HepG2 (cell line): ENCODE measurements around the gene C10orf67. TPM values are rescaled to one million over a fixed set of nuclear protein-coding genes. Genes with fewer than 3 reads are reported as not detected.

Experiments
- CCAR2 ChIP-seq: fragments of 200-400 bp; formaldehyde crosslinking; optimal IDR thresholded peaks from 2 replicates; pipeline ENCODE3; 2018; ENCODE audit warnings: low read depth, mild to moderate bottlenecking, low read length, moderate library complexity
- DNMT1 ChIP-seq: sonication (generic); formaldehyde crosslinking; IDR thresholded peaks from 2 replicates; pipeline ENCODE4 v1.5.1; 2020; ENCODE audit warnings: mild to moderate bottlenecking, missing genetic modification reagents
- EED ChIP-seq: sonication (generic); formaldehyde crosslinking; IDR thresholded peaks from 2 replicates; pipeline ENCODE4 v1.5.0; 2020; ENCODE audit warnings: mild to moderate bottlenecking, missing genetic modification reagents
- HNF4A ChIP-seq: sonication (generic); formaldehyde crosslinking; IDR thresholded peaks from 2 replicates; pipeline ENCODE4 v1.4.0; 2020; ENCODE audit warnings: missing genetic modification reagents
- KDM1A ChIP-seq: IDR thresholded peaks from 2 replicates; pipeline ENCODE4 v1.6.1; 2016; ENCODE audit warnings: missing compliant biosample characterization
- REXO4 ChIP-seq: sonication (generic); formaldehyde crosslinking; IDR thresholded peaks from 2 replicates; pipeline ENCODE4 v1.8.0; 2022; ENCODE audit warnings: missing genetic modification reagents, mild to moderate bottlenecking, borderline replicate concordance
- SALL1 ChIP-seq: sonication (generic); formaldehyde crosslinking; IDR thresholded peaks from 2 replicates; pipeline ENCODE4 v1.8.0; 2022; ENCODE audit warnings: mild to moderate bottlenecking, missing genetic modification reagents
- SOX5 ChIP-seq: IDR thresholded peaks from 2 replicates; pipeline ENCODE4 v1.6.1; 2016; ENCODE audit warnings: borderline replicate concordance
- SP140L ChIP-seq: sonication (generic); formaldehyde crosslinking; IDR thresholded peaks from 2 replicates; pipeline ENCODE4 v1.4.0; 2020; ENCODE audit warnings: missing genetic modification reagents, borderline replicate concordance
- SRY ChIP-seq: sonication (generic); formaldehyde crosslinking; IDR thresholded peaks from 2 replicates; pipeline ENCODE4 v1.8.0; 2022; ENCODE audit warnings: mild to moderate bottlenecking, missing genetic modification reagents
- ZBTB20 ChIP-seq: sonication (generic); formaldehyde crosslinking; IDR thresholded peaks from 2 replicates; pipeline ENCODE4 v1.8.1; 2023; ENCODE audit warnings: missing genetic modification reagents, low read depth, mild to moderate bottlenecking, borderline replicate concordance
- ZNF446 ChIP-seq: sonication (generic); formaldehyde crosslinking; IDR thresholded peaks from 2 replicates; pipeline ENCODE4 v1.5.0; 2020; ENCODE audit warnings: mild to moderate bottlenecking, missing genetic modification reagents
- polyA plus RNA-seq, 8 experiments: library from polyadenylated mRNA; depleted of rRNA in 3 of 8; stranded (reverse) in 7 of 8; unstranded in 1 of 8; fragments of >200 nt; fragmentation: Illumina TruSeq in 4 of 8; extraction: Trizol in 4 of 8; gene quantifications; 2 replicates each; pipeline versions ENCODE4 v1.2.1 to v1.2.3, GENCODE V29; 2011 to 2016; ENCODE audit warnings: low read depth in 4 of 8, missing spikeins in 1 of 8, mixed read lengths in 1 of 8; ENCODE audit not compliant: insufficient read depth in 1 of 8
- total RNA-seq, 5 experiments: library from RNA; depleted of rRNA; stranded (reverse); fragments of >200 nt; fragmentation: Illumina TruSeq; extraction: Trizol; gene quantifications; 2 replicates each; pipeline ENCODE4 v1.2.3, GENCODE V29; 2016; ENCODE audit warnings: low read depth in 1 of 5
- TF ChIP-seq, protein P1 (sequence below): sonication (generic); formaldehyde crosslinking; IDR thresholded peaks from 2 replicates; pipeline ENCODE4 v1.9.0; 2022; ENCODE audit warnings: missing genetic modification reagents, mild to moderate bottlenecking, borderline replicate concordance
- TF ChIP-seq, protein P2 (sequence below): sonication (generic); formaldehyde crosslinking; IDR thresholded peaks from 2 replicates; pipeline ENCODE4 v1.5.0; 2020; ENCODE audit warnings: mild to moderate bottlenecking, missing genetic modification reagents
- TF ChIP-seq, protein P3 (sequence below): sonication (generic); formaldehyde crosslinking; IDR thresholded peaks from 2 replicates; pipeline ENCODE4 v1.4.0; 2020; ENCODE audit warnings: missing genetic modification reagents
- TF ChIP-seq, protein P4 (sequence below), 2 experiments: IDR thresholded peaks; 2 replicates each; pipeline ENCODE4 v1.6.1; 2011 to 2012; ENCODE audit warnings: low read length in 2 of 2, borderline replicate concordance in 1 of 2, low read depth in 1 of 2, mild to moderate bottlenecking in 1 of 2, moderate library complexity in 1 of 2
- TF ChIP-seq, protein P5 (sequence below): IDR thresholded peaks from 2 replicates; pipeline ENCODE4 v1.4.0; 2020; ENCODE audit warnings: mild to moderate bottlenecking, missing genetic modification reagents

Gene C10orf67
- total and polyA plus RNA-seq, 2 of the 13 experiments (the other 11 are each of a cell fraction or from before 2014, with no cell fraction given) = not detected

DNA sequence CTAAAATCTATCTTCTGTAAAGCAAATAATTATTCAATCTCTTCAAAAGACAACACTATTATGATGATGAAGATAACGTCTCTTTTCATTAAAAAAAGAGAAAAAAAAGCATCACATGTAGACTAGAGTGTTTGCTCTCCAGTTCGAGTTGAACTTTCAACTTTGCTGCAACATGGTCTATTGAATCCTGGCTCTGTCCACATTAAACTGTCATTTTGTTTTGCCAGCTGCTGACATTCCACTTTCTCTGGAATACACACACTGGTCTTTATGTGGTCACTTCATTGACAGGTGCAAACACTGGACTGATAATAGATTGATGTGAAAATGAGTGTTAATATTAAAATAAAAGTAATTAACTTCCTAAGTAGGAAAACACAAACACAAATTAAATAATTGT is 90.8 kb downstream of the C10orf67 start (continued):
- TF ChIP-seq CCAR2 (no peak), EED (CRISPR knock-in tag) (no peak), SOX5 (peak; percentile 61; the same call in 1 of the 2 replicates), REXO4 (CRISPR knock-in tag) (no peak), DNMT1 (CRISPR knock-in tag) (no peak), KDM1A (CRISPR knock-in tag) (no peak), SALL1 (peak; percentile 39; the same call in 1 of the 2 replicates), SRY (CRISPR knock-in tag) (no peak), ZBTB20 (no peak), ZNF446 (CRISPR knock-in tag) (no peak), SP140L (CRISPR knock-in tag) (no peak), HNF4A (CRISPR knock-in tag) (peak; percentile 86)
- TF ChIP-seq, protein P1, sequence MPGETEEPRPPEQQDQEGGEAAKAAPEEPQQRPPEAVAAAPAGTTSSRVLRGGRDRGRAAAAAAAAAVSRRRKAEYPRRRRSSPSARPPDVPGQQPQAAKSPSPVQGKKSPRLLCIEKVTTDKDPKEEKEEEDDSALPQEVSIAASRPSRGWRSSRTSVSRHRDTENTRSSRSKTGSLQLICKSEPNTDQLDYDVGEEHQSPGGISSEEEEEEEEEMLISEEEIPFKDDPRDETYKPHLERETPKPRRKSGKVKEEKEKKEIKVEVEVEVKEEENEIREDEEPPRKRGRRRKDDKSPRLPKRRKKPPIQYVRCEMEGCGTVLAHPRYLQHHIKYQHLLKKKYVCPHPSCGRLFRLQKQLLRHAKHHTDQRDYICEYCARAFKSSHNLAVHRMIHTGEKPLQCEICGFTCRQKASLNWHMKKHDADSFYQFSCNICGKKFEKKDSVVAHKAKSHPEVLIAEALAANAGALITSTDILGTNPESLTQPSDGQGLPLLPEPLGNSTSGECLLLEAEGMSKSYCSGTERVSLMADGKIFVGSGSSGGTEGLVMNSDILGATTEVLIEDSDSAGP (CRISPR knock-in tag) = no peak
- TF ChIP-seq, protein P2, sequence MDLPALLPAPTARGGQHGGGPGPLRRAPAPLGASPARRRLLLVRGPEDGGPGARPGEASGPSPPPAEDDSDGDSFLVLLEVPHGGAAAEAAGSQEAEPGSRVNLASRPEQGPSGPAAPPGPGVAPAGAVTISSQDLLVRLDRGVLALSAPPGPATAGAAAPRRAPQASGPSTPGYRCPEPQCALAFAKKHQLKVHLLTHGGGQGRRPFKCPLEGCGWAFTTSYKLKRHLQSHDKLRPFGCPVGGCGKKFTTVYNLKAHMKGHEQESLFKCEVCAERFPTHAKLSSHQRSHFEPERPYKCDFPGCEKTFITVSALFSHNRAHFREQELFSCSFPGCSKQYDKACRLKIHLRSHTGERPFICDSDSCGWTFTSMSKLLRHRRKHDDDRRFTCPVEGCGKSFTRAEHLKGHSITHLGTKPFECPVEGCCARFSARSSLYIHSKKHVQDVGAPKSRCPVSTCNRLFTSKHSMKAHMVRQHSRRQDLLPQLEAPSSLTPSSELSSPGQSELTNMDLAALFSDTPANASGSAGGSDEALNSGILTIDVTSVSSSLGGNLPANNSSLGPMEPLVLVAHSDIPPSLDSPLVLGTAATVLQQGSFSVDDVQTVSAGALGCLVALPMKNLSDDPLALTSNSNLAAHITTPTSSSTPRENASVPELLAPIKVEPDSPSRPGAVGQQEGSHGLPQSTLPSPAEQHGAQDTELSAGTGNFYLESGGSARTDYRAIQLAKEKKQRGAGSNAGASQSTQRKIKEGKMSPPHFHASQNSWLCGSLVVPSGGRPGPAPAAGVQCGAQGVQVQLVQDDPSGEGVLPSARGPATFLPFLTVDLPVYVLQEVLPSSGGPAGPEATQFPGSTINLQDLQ = no peak
- TF ChIP-seq, protein P3, sequence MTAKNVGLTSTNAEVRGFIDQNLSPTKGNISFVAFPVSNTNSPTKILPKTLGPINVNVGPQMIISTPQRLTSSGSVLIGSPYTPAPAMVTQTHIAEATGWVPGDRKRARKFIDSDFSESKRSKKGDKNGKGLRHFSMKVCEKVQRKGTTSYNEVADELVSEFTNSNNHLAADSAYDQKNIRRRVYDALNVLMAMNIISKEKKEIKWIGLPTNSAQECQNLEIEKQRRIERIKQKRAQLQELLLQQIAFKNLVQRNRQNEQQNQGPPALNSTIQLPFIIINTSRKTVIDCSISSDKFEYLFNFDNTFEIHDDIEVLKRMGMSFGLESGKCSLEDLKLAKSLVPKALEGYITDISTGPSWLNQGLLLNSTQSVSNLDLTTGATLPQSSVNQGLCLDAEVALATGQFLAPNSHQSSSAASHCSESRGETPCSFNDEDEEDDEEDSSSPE = no peak
- TF ChIP-seq, protein P4, sequence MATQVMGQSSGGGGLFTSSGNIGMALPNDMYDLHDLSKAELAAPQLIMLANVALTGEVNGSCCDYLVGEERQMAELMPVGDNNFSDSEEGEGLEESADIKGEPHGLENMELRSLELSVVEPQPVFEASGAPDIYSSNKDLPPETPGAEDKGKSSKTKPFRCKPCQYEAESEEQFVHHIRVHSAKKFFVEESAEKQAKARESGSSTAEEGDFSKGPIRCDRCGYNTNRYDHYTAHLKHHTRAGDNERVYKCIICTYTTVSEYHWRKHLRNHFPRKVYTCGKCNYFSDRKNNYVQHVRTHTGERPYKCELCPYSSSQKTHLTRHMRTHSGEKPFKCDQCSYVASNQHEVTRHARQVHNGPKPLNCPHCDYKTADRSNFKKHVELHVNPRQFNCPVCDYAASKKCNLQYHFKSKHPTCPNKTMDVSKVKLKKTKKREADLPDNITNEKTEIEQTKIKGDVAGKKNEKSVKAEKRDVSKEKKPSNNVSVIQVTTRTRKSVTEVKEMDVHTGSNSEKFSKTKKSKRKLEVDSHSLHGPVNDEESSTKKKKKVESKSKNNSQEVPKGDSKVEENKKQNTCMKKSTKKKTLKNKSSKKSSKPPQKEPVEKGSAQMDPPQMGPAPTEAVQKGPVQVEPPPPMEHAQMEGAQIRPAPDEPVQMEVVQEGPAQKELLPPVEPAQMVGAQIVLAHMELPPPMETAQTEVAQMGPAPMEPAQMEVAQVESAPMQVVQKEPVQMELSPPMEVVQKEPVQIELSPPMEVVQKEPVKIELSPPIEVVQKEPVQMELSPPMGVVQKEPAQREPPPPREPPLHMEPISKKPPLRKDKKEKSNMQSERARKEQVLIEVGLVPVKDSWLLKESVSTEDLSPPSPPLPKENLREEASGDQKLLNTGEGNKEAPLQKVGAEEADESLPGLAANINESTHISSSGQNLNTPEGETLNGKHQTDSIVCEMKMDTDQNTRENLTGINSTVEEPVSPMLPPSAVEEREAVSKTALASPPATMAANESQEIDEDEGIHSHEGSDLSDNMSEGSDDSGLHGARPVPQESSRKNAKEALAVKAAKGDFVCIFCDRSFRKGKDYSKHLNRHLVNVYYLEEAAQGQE (IDR thresholded peaks at IDR 0.05; ENCODE audit: borderline replicate concordance in 1 of 2, low read depth in 1 of 2, low read length in 2 of 2) = 0 out of 4 replicates have a peak, but pooled peaks of 1 of the 2 experiments have one; percentile 25
- TF ChIP-seq, protein P5, sequence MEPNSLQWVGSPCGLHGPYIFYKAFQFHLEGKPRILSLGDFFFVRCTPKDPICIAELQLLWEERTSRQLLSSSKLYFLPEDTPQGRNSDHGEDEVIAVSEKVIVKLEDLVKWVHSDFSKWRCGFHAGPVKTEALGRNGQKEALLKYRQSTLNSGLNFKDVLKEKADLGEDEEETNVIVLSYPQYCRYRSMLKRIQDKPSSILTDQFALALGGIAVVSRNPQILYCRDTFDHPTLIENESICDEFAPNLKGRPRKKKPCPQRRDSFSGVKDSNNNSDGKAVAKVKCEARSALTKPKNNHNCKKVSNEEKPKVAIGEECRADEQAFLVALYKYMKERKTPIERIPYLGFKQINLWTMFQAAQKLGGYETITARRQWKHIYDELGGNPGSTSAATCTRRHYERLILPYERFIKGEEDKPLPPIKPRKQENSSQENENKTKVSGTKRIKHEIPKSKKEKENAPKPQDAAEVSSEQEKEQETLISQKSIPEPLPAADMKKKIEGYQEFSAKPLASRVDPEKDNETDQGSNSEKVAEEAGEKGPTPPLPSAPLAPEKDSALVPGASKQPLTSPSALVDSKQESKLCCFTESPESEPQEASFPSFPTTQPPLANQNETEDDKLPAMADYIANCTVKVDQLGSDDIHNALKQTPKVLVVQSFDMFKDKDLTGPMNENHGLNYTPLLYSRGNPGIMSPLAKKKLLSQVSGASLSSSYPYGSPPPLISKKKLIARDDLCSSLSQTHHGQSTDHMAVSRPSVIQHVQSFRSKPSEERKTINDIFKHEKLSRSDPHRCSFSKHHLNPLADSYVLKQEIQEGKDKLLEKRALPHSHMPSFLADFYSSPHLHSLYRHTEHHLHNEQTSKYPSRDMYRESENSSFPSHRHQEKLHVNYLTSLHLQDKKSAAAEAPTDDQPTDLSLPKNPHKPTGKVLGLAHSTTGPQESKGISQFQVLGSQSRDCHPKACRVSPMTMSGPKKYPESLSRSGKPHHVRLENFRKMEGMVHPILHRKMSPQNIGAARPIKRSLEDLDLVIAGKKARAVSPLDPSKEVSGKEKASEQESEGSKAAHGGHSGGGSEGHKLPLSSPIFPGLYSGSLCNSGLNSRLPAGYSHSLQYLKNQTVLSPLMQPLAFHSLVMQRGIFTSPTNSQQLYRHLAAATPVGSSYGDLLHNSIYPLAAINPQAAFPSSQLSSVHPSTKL = peak; percentile 69
